H1 (cell line): ENCODE results near the gene ATP6V1G1. TPM values are rescaled to one million over a fixed set of nuclear protein-coding genes. Genes with fewer than 3 reads are reported as not detected.

Source experiments
- CTCF ChIA-PET: fragments of 300-600 bp; sonication (Branson Sonifier 250); formaldehyde crosslinking; loops from one replicate; lab custom pipeline; 2021; ENCODE audit not compliant: partially characterized antibody; lab: Charles Lee
- POLR2A ChIA-PET: fragments of 300-600 bp; sonication (Branson Sonifier 250); formaldehyde crosslinking; loops from one replicate; lab custom pipeline; 2021; ENCODE audit warnings: inconsistent platforms; ENCODE audit not compliant: partially characterized antibody; lab: Charles Lee
- DNase-seq, 2 experiments: peaks; one replicate each; pipeline versions ENCODE4 v3.0.0 to v3.0.0-alpha.2; 2010 to 2022; ENCODE audit warnings: low spot score in 2 of 2, low read depth in 1 of 2, mixed read lengths in 1 of 2
- FAIRE-seq: peaks from 2 replicates; lab custom pipeline; 2011; peaks lifted over from hg19 to GRCh38; lab: Jason Lieb, UNC
- H2AFZ ChIP-seq: 2 replicates; pipeline ENCODE4 v1.8.1; 2012; ENCODE audit warnings: low read length, inconsistent platforms
- H2AK5ac ChIP-seq: 2 replicates; pipeline ENCODE4 v1.6.1; 2013; ENCODE audit warnings: low read depth, low read length
- H2BK120ac ChIP-seq: replicated peaks from 2 replicates; pipeline ENCODE3; 2013; ENCODE audit warnings: low read depth, low read length, inconsistent platforms
- H2BK12ac ChIP-seq: 2 replicates; pipeline ENCODE4 v1.6.1; 2013; ENCODE audit warnings: low read depth, low read length
- H2BK15ac ChIP-seq: 2 replicates; pipeline ENCODE4 v1.6.1; 2013; ENCODE audit warnings: low read length
- H2BK20ac ChIP-seq: 2 replicates; pipeline ENCODE4 v1.6.1; 2013; ENCODE audit warnings: low read length
- H2BK5ac ChIP-seq: 2 replicates; pipeline ENCODE4 v1.6.1; 2013; ENCODE audit warnings: low read depth, low read length
- H3K14ac ChIP-seq: 2 replicates; pipeline ENCODE4 v1.6.1; 2013; ENCODE audit warnings: inconsistent platforms; ENCODE audit not compliant: insufficient read length
- H3K18ac ChIP-seq: 2 replicates; pipeline ENCODE4 v1.6.1; 2013; ENCODE audit warnings: low read length; ENCODE audit errors: extremely low read depth
- H3K23ac ChIP-seq: 2 replicates; pipeline ENCODE4 v1.6.1; 2013; ENCODE audit warnings: inconsistent platforms; ENCODE audit not compliant: insufficient read length
- H3K23me2 ChIP-seq: 2 replicates; pipeline ENCODE4 v1.6.1; 2013; ENCODE audit warnings: low read depth, low read length
- H3K27ac ChIP-seq: 2 replicates; pipeline ENCODE4 v1.6.1; 2011; ENCODE audit warnings: low read depth, low read length, inconsistent platforms
- H3K27me3 ChIP-seq, 4 experiments: replicated peaks in 1 of 4; 1 replicate in 1 of 4; 2 replicates in 3 of 4; pipeline versions ENCODE4 v1.6.1 to v1.8.1; 2011 to 2013; ENCODE audit warnings: low read length in 3 of 4, mild to moderate bottlenecking in 3 of 4, inconsistent platforms in 2 of 4, mixed read lengths in 2 of 4, moderate library complexity in 1 of 4; ENCODE audit not compliant: control insufficient read depth in 3 of 4, insufficient read depth in 3 of 4; ENCODE audit errors: extremely low read depth in 1 of 4
- H3K36me3 ChIP-seq, 4 experiments: 2 replicates each; pipeline versions ENCODE4 v1.6.1 to v1.8.1; 2011 to 2013; ENCODE audit warnings: mild to moderate bottlenecking in 4 of 4, low read length in 3 of 4, moderate library complexity in 2 of 4, control low read depth in 1 of 4, inconsistent platforms in 1 of 4; ENCODE audit not compliant: insufficient read depth in 4 of 4, control insufficient read depth in 2 of 4
- H3K4ac ChIP-seq: replicated peaks from 2 replicates; pipeline ENCODE3; 2013; ENCODE audit warnings: low read length, low read depth, mixed read lengths, inconsistent platforms; ENCODE audit not compliant: insufficient read length
- H3K4me1 ChIP-seq, 4 experiments: replicated peaks in 1 of 4; 1 replicate in 1 of 4; 2 replicates in 3 of 4; pipeline versions ENCODE4 v1.6.1 to v1.8.1; 2011 to 2013; ENCODE audit warnings: low read length in 3 of 4, inconsistent platforms in 2 of 4, mixed read lengths in 1 of 4; ENCODE audit not compliant: insufficient read depth in 4 of 4, control insufficient read depth in 3 of 4
- H3K4me2 ChIP-seq, 2 experiments: 2 replicates each; pipeline versions ENCODE4 v1.6.1 to v1.8.1; 2011 to 2013; ENCODE audit warnings: low read depth in 2 of 2, low read length in 2 of 2, control low read depth in 1 of 2, inconsistent platforms in 1 of 2, mild to moderate bottlenecking in 1 of 2; ENCODE audit not compliant: insufficient read depth in 1 of 2
- H3K4me3 ChIP-seq, 4 experiments: fragments of 200-600, 300-600 bp in 1 of 4; sonication (generic), shearing (Covaris generic), sonication (Bioruptor Twin) in 1 of 4; 2 replicates each; pipeline versions ENCODE4 v1.5.1 to v1.8.1; 2011 to 2016; ENCODE audit warnings: low read length in 4 of 4, low read depth in 3 of 4, control low read depth in 2 of 4, inconsistent platforms in 2 of 4, mild to moderate bottlenecking in 2 of 4, mixed read lengths in 1 of 4, moderate library complexity in 1 of 4; ENCODE audit not compliant: insufficient read depth in 2 of 4; ENCODE audit errors: extremely low read depth in 1 of 4
- H3K56ac ChIP-seq: replicated peaks from 2 replicates; pipeline ENCODE3; 2013; ENCODE audit warnings: low read depth, mild to moderate bottlenecking, mixed read lengths, low read length, inconsistent platforms; ENCODE audit not compliant: insufficient read length
- H3K79me1 ChIP-seq: 2 replicates; pipeline ENCODE4 v1.6.1; 2013; ENCODE audit warnings: low read depth, low read length, control low read depth
- H3K79me2 ChIP-seq, 2 experiments: 2 replicates each; pipeline versions ENCODE4 v1.6.1 to v1.8.1; 2012 to 2013; ENCODE audit warnings: low read length in 2 of 2, mild to moderate bottlenecking in 2 of 2, inconsistent platforms in 1 of 2; ENCODE audit not compliant: insufficient read depth in 2 of 2, control insufficient read depth in 1 of 2
- H3K9ac ChIP-seq, 4 experiments: replicated peaks in 1 of 4; 1 replicate in 1 of 4; 2 replicates in 3 of 4; pipeline versions ENCODE4 v1.6.1 to v1.8.1; 2011 to 2013; ENCODE audit warnings: low read depth in 3 of 4, low read length in 3 of 4, control low read depth in 2 of 4, mild to moderate bottlenecking in 2 of 4, moderate library complexity in 2 of 4, inconsistent platforms in 1 of 4; ENCODE audit errors: extremely low read depth in 1 of 4
- H3K9me3 ChIP-seq, 2 experiments: 2 replicates each; pipeline versions ENCODE4 v1.6.1 to v1.8.1; 2012 to 2013; ENCODE audit warnings: mild to moderate bottlenecking in 2 of 2, moderate library complexity in 2 of 2, control low read depth in 1 of 2, inconsistent platforms in 1 of 2, low read depth in 1 of 2, low read length in 1 of 2, mixed read lengths in 1 of 2; ENCODE audit not compliant: insufficient read depth in 2 of 2
- H4K20me1 ChIP-seq, 2 experiments: replicated peaks in 1 of 2; 2 replicates each; pipeline versions ENCODE3 to v1.8.1; 2011 to 2013; ENCODE audit warnings: inconsistent platforms in 2 of 2, low read length in 2 of 2, mild to moderate bottlenecking in 1 of 2; ENCODE audit not compliant: insufficient read depth in 2 of 2, control insufficient read depth in 1 of 2
- H4K5ac ChIP-seq: 2 replicates; pipeline ENCODE4 v1.6.1; 2013; ENCODE audit warnings: low read length, low read depth, mixed read lengths, inconsistent platforms; ENCODE audit not compliant: insufficient read length
- H4K8ac ChIP-seq: 2 replicates; pipeline ENCODE4 v1.8.0; 2013; ENCODE audit warnings: mild to moderate bottlenecking, moderate library complexity, low read length, inconsistent platforms; ENCODE audit not compliant: insufficient read depth; ENCODE audit errors: extremely low read depth
- H4K91ac ChIP-seq: replicated peaks from 2 replicates; pipeline ENCODE3; 2013; ENCODE audit warnings: low read length, mixed read lengths, inconsistent platforms; ENCODE audit not compliant: insufficient read length
- HDAC2 ChIP-seq, 2 experiments: fragments of 300-600 bp in 1 of 2; sonication (generic) in 1 of 2; IDR thresholded peaks; 2 replicates each; pipeline ENCODE4 v1.6.1; 2011 to 2012; ENCODE audit warnings: low read depth in 2 of 2, low read length in 2 of 2, mild to moderate bottlenecking in 2 of 2, moderate library complexity in 2 of 2, borderline replicate concordance in 1 of 2, inconsistent platforms in 1 of 2
- RAD21 ChIP-seq, 2 experiments: IDR thresholded peaks in 1 of 2; conservative IDR thresholded peaks in 1 of 2; 2 replicates each; pipeline ENCODE4 v1.6.1; 2011; ENCODE audit warnings: low read depth in 2 of 2, low read length in 2 of 2, improper control_type of control experiment in 1 of 2, inconsistent platforms in 1 of 2, mild to moderate bottlenecking in 1 of 2, moderate library complexity in 1 of 2
- WGBS, 2 experiments: shearing (Covaris generic) in 1 of 2; methylation state at CpG; one replicate each; pipeline versions ENCODE4 v1.1.6 to v1.1.7; 2013 to 2015; ENCODE audit warnings: low lambda C conversion rate in 2 of 2, mixed read lengths in 2 of 2, inconsistent platforms in 1 of 2, low coverage in 1 of 2, missing lambda C conversion rate in 1 of 2; ENCODE audit not compliant: insufficient replicate concordance in 2 of 2, insufficient coverage in 1 of 2, insufficient read length in 1 of 2; ENCODE audit errors: extremely low coverage in 1 of 2, missing lambda C conversion rate in 1 of 2; 5-methylcytosine and 5-hydroxymethylcytosine counted together
- polyA plus RNA-seq, 7 experiments: library from polyadenylated mRNA; depleted of rRNA in 3 of 7; stranded (reverse) in 5 of 7; unstranded in 2 of 7; fragments of >200 nt in 5 of 7; fragments of 200-250 nt in 2 of 7; gene quantifications; 1 replicate in 5 of 7; 2 replicates in 1 of 7; 4 replicates in 1 of 7; pipeline versions ENCODE4 v1.2.1 to v1.2.3, GENCODE V29; 2011 to 2013; ENCODE audit warnings: missing spikeins in 2 of 7, mixed read lengths in 2 of 7
- total RNA-seq: library from RNA; stranded (reverse); fragmentation: NEBNext Ultra II Directional; extraction: Animal tissue kit (Norgen Biotek cat#: 25700); gene quantifications from 2 replicates; pipeline ENCODE4 v1.2.1, GENCODE V29; 2021
- TF ChIP-seq, protein P1 (sequence below), 3 experiments: IDR thresholded peaks; 1 replicate in 2 of 3; 2 replicates in 1 of 3; pipeline versions ENCODE4 v1.5.1 to v1.6.1; 2011; ENCODE audit warnings: low read length in 3 of 3, mild to moderate bottlenecking in 3 of 3, inconsistent platforms in 2 of 3, low read depth in 1 of 3, moderate library complexity in 1 of 3; ENCODE audit not compliant: insufficient read depth in 1 of 3; ENCODE audit errors: control extremely low read depth in 1 of 3

Gene ATP6V1G1
- total and polyA plus RNA-seq, 2 of the 8 experiments (the other 6 are each of a cell fraction or from before 2014, with no cell fraction given): 112 to 124 TPM

DNA sequence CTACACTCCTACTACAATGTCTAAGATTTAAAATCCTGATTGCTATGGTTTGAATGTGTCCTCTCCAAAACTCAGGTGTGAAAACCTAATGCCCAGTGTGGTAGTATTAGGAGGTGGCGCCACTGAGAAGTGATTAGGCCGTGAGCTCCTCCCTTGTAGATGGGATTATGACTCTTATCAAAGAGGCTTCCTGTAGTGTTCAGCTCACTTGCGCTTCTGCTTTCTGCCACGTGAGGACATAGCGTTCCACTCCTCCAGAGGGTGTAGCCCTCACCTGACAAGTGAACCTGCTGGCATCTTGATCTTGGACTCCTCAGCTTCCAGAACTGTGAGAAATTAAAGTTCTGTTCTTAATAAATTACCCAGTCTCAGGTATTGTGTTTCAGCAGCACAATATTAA is 49.3 kb upstream of the ATP6V1G1 start:
- H3K9ac ChIP-seq: no peak overlapping the region
- no peak overlapping the region for H3K4me2 ChIP-seq
- WGBS, 2 experiments: 32% methylated on average over 5 of the region's 5 CpGs; no CpG with 5 or more reads in 1 of the 2 experiments
- H2BK20ac ChIP-seq: no peak overlapping the region
- H2AFZ ChIP-seq: no peak overlapping the region
- H3K79me1 ChIP-seq: no peaks in the 10 kb centered on the region
- peak; percentile 85 for FAIRE-seq
- no peak overlapping the region for H3K4ac ChIP-seq
- H3K27ac ChIP-seq: no peak overlapping the region
- no peaks in the 10 kb centered on the region for H3K9me3 ChIP-seq
- no peak overlapping the region for H3K23ac ChIP-seq
- no peak overlapping the region for H2BK12ac ChIP-seq
- TF ChIP-seq RAD21 (IDR thresholded peaks at IDR 0.05 in 1 of 2, conservative IDR thresholded peaks at IDR 0.05 in 1 of 2; ENCODE audit: low read depth in 2 of 2, low read length in 2 of 2) (peak; percentile 64 to 68), HDAC2 (IDR thresholded peaks at IDR 0.05; ENCODE audit: borderline replicate concordance in 1 of 2, low read depth in 2 of 2, low read length in 2 of 2) (no peak)
- TF ChIP-seq, protein P1, sequence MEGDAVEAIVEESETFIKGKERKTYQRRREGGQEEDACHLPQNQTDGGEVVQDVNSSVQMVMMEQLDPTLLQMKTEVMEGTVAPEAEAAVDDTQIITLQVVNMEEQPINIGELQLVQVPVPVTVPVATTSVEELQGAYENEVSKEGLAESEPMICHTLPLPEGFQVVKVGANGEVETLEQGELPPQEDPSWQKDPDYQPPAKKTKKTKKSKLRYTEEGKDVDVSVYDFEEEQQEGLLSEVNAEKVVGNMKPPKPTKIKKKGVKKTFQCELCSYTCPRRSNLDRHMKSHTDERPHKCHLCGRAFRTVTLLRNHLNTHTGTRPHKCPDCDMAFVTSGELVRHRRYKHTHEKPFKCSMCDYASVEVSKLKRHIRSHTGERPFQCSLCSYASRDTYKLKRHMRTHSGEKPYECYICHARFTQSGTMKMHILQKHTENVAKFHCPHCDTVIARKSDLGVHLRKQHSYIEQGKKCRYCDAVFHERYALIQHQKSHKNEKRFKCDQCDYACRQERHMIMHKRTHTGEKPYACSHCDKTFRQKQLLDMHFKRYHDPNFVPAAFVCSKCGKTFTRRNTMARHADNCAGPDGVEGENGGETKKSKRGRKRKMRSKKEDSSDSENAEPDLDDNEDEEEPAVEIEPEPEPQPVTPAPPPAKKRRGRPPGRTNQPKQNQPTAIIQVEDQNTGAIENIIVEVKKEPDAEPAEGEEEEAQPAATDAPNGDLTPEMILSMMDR (IDR thresholded peaks at IDR 0.05; ENCODE audit: control extremely low read depth in 1 of 3, insufficient read depth in 1 of 3, low read depth in 1 of 3, low read length in 3 of 3): peak; percentile 47 to 66 (median 51)
- CTCF ChIA-PET: interaction anchor here (0.6 to 5.6 kb wide), 24 partner anchors 9 to 1691 kb away, joined by 3 to 30 read pairs (median 4); no protein-coding TSS in a partner anchor
- H3K4me3 ChIP-seq: no peak overlapping the region
- H2BK15ac ChIP-seq: no peak overlapping the region
- no peaks in the 10 kb centered on the region for H3K4me1 ChIP-seq
- H3K27me3 ChIP-seq: no peaks in the 10 kb centered on the region
- no peak overlapping the region for H4K91ac ChIP-seq
- H3K79me2 ChIP-seq: no peaks in the 10 kb centered on the region
- H2BK5ac ChIP-seq: no peak overlapping the region
- H2AK5ac ChIP-seq: no peak overlapping the region
- H3K14ac ChIP-seq: no peak overlapping the region
- no peak overlapping the region for H3K56ac ChIP-seq
- no peak overlapping the region for H3K18ac ChIP-seq
- no peak overlapping the region for H4K5ac ChIP-seq
- peak in 1 of 2 experiments; percentile 23 for DNase-seq
- no peaks in the 10 kb centered on the region for H3K36me3 ChIP-seq
- no peaks in the 10 kb centered on the region for H3K23me2 ChIP-seq
- POLR2A ChIA-PET: interaction anchor here (0.9 to 1.4 kb wide), 3 partner anchors 44 to 55 kb away, joined by 3 to 4 read pairs (median 4); partner anchors contain the start of gene ATP6V1G1
- no peaks in the 10 kb centered on the region for H4K20me1 ChIP-seq
- H4K8ac ChIP-seq: no peak overlapping the region
- no peak overlapping the region for H2BK120ac ChIP-seq
